ENCODE results near the gene SPEF1. TPM values are rescaled to one million over a fixed set of nuclear protein-coding genes. Genes with fewer than 3 reads are reported as not detected.
A peak's percentile ranks its signal among the peaks of the same experiment; 100 is the strongest.

SPEF1 gene
- total and polyA plus RNA-seq, 9 donors, result 0.43 to 27.9 (median 1.0) TPM; not detected in 3

- no peak overlapping the region for H3K4me3 ChIP-seq
- DNase-seq, result no peak
- WGBS, 3 donors, result 77 to 87% (median 84%) methylated on average over 8 of the region's 8 CpGs
- H3K27ac ChIP-seq, result no peak overlapping the region
- intact Hi-C loops (cut with DNase I), result no loop called here
- H3K9me3 ChIP-seq, result no peaks in the 10 kb centered on the region
- no peaks in the 10 kb centered on the region for H3K36me3 ChIP-seq
- peaks cover 5% of the 10 kb centered on the region for H3K4me1 ChIP-seq (ENCODE audit: insufficient read depth)
- no peak for TF ChIP-seq CTCF (IDR thresholded peaks at IDR 0.05)
- H3K27me3 ChIP-seq, result no peaks in the 10 kb centered on the region
Observed at GRCh38 chr20:3729811-3730540, 51.3 kb downstream of the SPEF1 start.

GRCh38 chr20:3729378-3729777, 51.9 kb downstream of the SPEF1 start:
- H3K36me3 ChIP-seq, result no peaks in the 10 kb centered on the region
- intact Hi-C loops (cut with DNase I), result no loop called here
- WGBS, 3 donors, result 90 to 94% (median 91%) methylated on average over 6 of the region's 6 CpGs
- no peak for DNase-seq
- H3K4me1 ChIP-seq (ENCODE audit: insufficient read depth), result peaks cover 5% of the 10 kb centered on the region
- TF ChIP-seq POLR2A (IDR thresholded peaks at IDR 0.05), result no peak
- TF ChIP-seq CTCF (IDR thresholded peaks at IDR 0.05), result no peak
- TF ChIP-seq EP300 (IDR thresholded peaks at IDR 0.05), result no peak
- H3K4me3 ChIP-seq, result no peak overlapping the region
- no peaks in the 10 kb centered on the region for H3K9me3 ChIP-seq
- H3K27me3 ChIP-seq, result no peaks in the 10 kb centered on the region
- no peak overlapping the region for H3K27ac ChIP-seq

- TF ChIP-seq CTCF (IDR thresholded peaks at IDR 0.05) (no peak), EP300 (IDR thresholded peaks at IDR 0.05) (no peak), POLR2A (IDR thresholded peaks at IDR 0.05) (no peak)
- H3K9me3 ChIP-seq, result no peaks in the 10 kb centered on the region
- intact Hi-C loops (cut with DNase I), result no loop called here
- peaks cover 5% of the 10 kb centered on the region for H3K4me1 ChIP-seq (ENCODE audit: insufficient read depth)
- 86 to 92% (median 87%) methylated on average over 3 of the region's 3 CpGs for WGBS, 3 donors
- no peak overlapping the region for H3K27ac ChIP-seq
- DNase-seq, result no peak
- H3K4me3 ChIP-seq, result no peak overlapping the region
- H3K27me3 ChIP-seq, result no peaks in the 10 kb centered on the region
- no peaks in the 10 kb centered on the region for H3K36me3 ChIP-seq
Observed at GRCh38 chr20:3728876-3729275, 52.4 kb downstream of the SPEF1 start.

GRCh38 chr20:3728354-3728753, 52.9 kb downstream of the SPEF1 start:
- TF ChIP-seq POLR2A (IDR thresholded peaks at IDR 0.05) (no peak), EP300 (IDR thresholded peaks at IDR 0.05) (no peak), CTCF (IDR thresholded peaks at IDR 0.05) (no peak)
- 82 to 98% (median 90%) methylated on average over 5 of the region's 5 CpGs for WGBS, 3 donors
- intact Hi-C loops (cut with DNase I), result no loop called here
- H3K27me3 ChIP-seq, result no peaks in the 10 kb centered on the region
- DNase-seq, result no peak
- peaks cover 3% of the 10 kb centered on the region for H3K4me1 ChIP-seq (ENCODE audit: insufficient read depth)
- no peaks in the 10 kb centered on the region for H3K36me3 ChIP-seq
- peak overlapping the region in 1 of 2 donors; percentile 69 for H3K27ac ChIP-seq
- no peak overlapping the region for H3K4me3 ChIP-seq
- H3K9me3 ChIP-seq, result no peaks in the 10 kb centered on the region

Other genes with a start within 250 kb of the SPEF1 start
- not detected for gene GFRA4, start 118.0 kb downstream of the SPEF1 start, total RNA-seq
- gene GFRA4, start 118.0 kb downstream of the SPEF1 start, polyA plus RNA-seq, result under 1 TPM in 1 of 2 donors, not detected in 1; 0.22 TPM
- gene ADAM33, start 99.4 kb downstream of the SPEF1 start, total RNA-seq, result 10 to 100 TPM; 12.4 to 68.1 (median 26.1) TPM
- 10 to 100 TPM; 23.3 to 34.1 TPM for gene ADAM33, start 99.4 kb downstream of the SPEF1 start, polyA plus RNA-seq
- 1 to 10 TPM in 5 of 7 donors, under 1 TPM in 2; 0.48 to 9.1 (median 1.7) TPM for gene SIGLEC1, start 68.8 kb downstream of the SPEF1 start, total RNA-seq
- gene SIGLEC1, start 68.8 kb downstream of the SPEF1 start, polyA plus RNA-seq, result 10 to 100 TPM in 1 of 2 donors, 1 to 10 TPM in 1; 3.3 to 11.5 TPM
- gene HSPA12B, start 48.8 kb downstream of the SPEF1 start, total RNA-seq, result 10 to 100 TPM in 3 of 7 donors, 1 to 10 TPM in 4; 5.9 to 22.8 (median 7.4) TPM
- gene HSPA12B, start 48.8 kb downstream of the SPEF1 start, polyA plus RNA-seq, result 10 to 100 TPM in 1 of 2 donors, 1 to 10 TPM in 1; 4.6 to 14.3 TPM
- gene ADISSP, start 13.7 kb downstream of the SPEF1 start, total RNA-seq, result 100 to 1,000 TPM in 1 of 7 donors, 10 to 100 TPM in 6; 24.6 to 124 (median 69.1) TPM
- 100 to 1,000 TPM in 1 of 2 donors, 10 to 100 TPM in 1; 11.5 to 103 TPM for gene ADISSP, start 13.7 kb downstream of the SPEF1 start, polyA plus RNA-seq
- gene CENPB, start 5.3 kb upstream of the SPEF1 start, total RNA-seq, result 100 to 1,000 TPM in 2 of 7 donors, 10 to 100 TPM in 5; 43.8 to 119 (median 97.8) TPM
- gene CENPB, start 5.3 kb upstream of the SPEF1 start, polyA plus RNA-seq, result 10 to 100 TPM; 15.4 to 67.1 TPM
- 10 to 100 TPM; 19.1 to 47.8 (median 35.6) TPM for gene CDC25B, start 14.9 kb upstream of the SPEF1 start, total RNA-seq
- 10 to 100 TPM; 17.9 to 29.0 TPM for gene CDC25B, start 14.9 kb upstream of the SPEF1 start, polyA plus RNA-seq
- gene AP5S1, start 39.1 kb upstream of the SPEF1 start, total RNA-seq, result 10 to 100 TPM in 5 of 7 donors, 1 to 10 TPM in 2; 6.8 to 15.3 (median 12.0) TPM
- 1 to 10 TPM; 2.9 to 6.8 TPM for gene AP5S1, start 39.1 kb upstream of the SPEF1 start, polyA plus RNA-seq
- gene MAVS, start 65.4 kb upstream of the SPEF1 start, total RNA-seq, result 10 to 100 TPM; 14.2 to 50.5 (median 34.5) TPM
- 10 to 100 TPM; 28.6 to 35.1 TPM for gene MAVS, start 65.4 kb upstream of the SPEF1 start, polyA plus RNA-seq
- gene PANK2, start 107.9 kb upstream of the SPEF1 start, total RNA-seq, result 10 to 100 TPM; 22.2 to 34.9 (median 33.9) TPM
- gene PANK2, start 107.9 kb upstream of the SPEF1 start, polyA plus RNA-seq, result 10 to 100 TPM; 20.0 to 39.5 TPM
- 10 to 100 TPM in 6 of 7 donors, 1 to 10 TPM in 1; 7.6 to 30.5 (median 17.1) TPM for gene RNF24, start 234.1 kb upstream of the SPEF1 start, total RNA-seq
- 10 to 100 TPM in 1 of 2 donors, 1 to 10 TPM in 1; 3.9 to 14.0 TPM for gene RNF24, start 234.1 kb upstream of the SPEF1 start, polyA plus RNA-seq